Activated CD8-positive, alpha-beta memory T cell treated with anti-CD3 and anti-CD28 coated beads for 1 hour (primary cell): ENCODE measurements around the gene WWOX.
A peak's percentile ranks its signal among the peaks of the same experiment; 100 is the strongest.

Experiments
- DNase-seq, 2 donors: peaks; one replicate each; pipeline ENCODE4 v3.0.0-alpha.2; 2020; ENCODE audit warnings: low read depth in 1 of 2; ENCODE audit errors: extremely low read depth in 1 of 2

The WWOX gene

DNA sequence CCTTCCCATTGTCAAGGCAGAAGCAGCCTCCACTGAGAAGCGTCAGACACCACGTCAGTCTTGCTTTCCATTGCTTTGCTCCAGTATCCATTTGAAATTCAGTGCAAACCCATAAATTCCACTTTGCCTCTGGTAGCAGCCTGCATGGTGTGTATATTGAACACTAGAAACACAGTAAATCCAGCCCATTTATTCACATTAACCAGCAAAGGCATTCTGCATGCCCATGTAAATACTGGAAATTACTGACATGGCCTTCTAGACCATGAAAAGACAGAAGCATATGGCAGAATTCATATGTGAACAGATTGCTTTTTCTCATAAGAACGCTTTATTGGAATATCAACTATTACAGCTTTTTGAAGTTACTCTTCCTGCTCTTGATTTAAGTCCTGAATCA lies 595.0 kb downstream of the WWOX start:
- DNase-seq = no peak

- DNase-seq = no peak
Measured at GRCh38 chr16:78695391-78695790, 595.9 kb downstream of the WWOX start.

- no peak for DNase-seq
Measured at GRCh38 chr16:78696797-78697196, 597.3 kb downstream of the WWOX start.

GRCh38 chr16:78697426-78697825 lies 598.0 kb downstream of the WWOX start:
- no peak for DNase-seq

GRCh38 chr16:78703936-78704335 lies 604.5 kb downstream of the WWOX start:
- DNase-seq = no peak

DNA sequence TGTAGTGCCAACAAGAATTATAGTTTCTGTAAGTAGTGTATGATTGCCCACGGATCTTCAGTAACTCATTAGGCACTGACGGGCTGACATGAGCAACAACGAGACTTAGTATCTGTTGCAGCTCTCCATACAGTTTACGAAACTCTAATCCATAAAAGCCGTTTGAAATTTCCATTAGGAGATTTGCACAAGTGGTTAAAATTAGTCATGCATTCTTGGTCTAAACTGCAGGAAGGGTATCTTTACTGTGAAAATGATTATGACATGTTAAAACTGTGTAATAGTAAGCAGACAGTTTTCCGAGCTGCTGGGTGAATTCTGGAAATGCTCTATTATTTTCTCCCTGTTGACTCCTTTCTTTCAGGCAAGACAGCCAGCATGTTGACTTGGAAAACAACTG lies 605.0 kb downstream of the WWOX start:
- no peak for DNase-seq

DNA sequence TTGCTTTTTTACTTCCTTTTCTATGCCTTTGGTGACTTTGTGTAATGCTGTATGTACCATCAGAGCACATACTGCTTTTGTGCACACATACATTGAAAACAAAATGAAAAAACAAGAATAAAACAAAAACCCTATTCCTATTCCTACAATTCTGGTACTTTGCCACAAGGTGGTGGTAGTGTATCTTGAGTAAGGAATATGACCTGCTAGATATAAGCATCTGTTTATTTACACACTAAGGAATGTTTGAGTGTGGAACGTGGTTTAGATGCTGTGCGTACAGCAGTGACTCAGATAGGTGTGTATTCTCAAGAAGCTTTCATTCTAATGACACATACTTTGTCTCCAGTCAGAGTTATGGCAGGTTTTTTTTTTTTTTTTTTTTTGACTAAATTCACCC lies 606.2 kb downstream of the WWOX start:
- no peak for DNase-seq

- DNase-seq = no peak
Measured at GRCh38 chr16:78706637-78707036, 607.2 kb downstream of the WWOX start.

GRCh38 chr16:78709137-78709884 lies 609.9 kb downstream of the WWOX start:
- no peak for DNase-seq

DNA sequence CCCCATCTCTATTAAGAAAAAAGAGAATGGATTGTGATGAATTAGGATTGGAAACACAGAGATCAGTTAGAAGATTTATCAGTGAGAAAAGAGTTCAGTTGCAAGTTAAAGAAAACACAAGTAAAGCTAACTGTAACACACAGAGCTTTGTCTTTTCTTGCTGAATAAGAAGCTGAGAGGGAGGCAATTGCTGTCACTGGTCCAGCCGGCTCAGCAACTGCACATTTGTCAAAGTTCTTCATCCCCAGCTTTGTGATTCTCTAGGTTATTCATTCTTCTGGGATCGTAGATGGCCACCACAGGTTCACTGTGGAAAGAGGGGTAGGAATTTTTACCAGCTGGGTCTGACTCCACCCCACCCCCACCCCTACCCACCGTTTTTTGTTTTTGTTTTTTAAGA lies 615.7 kb downstream of the WWOX start:
- DNase-seq = no peak

DNA sequence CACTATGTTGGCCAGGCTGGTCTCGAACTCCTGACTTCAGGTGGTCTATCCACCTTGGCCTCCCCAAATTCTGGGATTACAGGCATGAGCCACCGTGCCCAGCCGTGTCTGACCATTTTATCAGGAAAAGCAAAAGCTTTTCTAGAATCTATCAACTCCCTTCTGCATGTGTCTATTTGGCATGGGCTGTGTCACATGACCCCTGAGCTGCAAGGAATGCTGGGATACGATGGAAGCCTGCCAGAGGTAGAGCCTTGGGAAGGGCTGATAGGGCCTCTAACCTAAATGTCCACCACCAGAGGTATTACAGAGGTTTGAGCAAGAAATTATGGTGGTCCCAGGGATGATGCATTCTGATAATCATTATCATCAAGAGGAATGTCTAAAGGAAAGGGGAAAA lies 616.2 kb downstream of the WWOX start:
- no peak for DNase-seq

GRCh38 chr16:78718141-78718540 lies 618.7 kb downstream of the WWOX start:
- DNase-seq = no peak

DNA sequence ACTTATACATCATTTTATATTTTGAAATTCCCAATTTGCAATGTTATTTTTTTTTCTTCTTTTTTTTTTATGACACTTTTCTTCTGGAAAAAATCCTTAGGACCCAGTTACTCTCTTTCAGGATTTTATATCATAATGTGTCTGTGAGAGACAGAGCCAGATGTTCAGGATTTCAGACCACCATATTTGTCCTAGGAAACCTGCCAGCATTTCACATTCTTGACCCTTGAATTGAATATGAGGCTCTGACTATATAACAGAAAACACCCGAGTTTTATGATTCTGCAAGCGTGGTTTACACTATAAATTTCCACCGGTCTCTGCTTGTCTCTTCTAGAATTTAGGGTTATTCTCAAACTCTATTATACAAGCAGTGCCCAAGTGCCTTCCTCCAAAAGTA lies 621.0 kb downstream of the WWOX start:
- DNase-seq = no peak

- no peak for DNase-seq
Measured at GRCh38 chr16:78727536-78727935, 628.1 kb downstream of the WWOX start.

GRCh38 chr16:78729687-78730086 lies 630.2 kb downstream of the WWOX start:
- no peak for DNase-seq

DNA sequence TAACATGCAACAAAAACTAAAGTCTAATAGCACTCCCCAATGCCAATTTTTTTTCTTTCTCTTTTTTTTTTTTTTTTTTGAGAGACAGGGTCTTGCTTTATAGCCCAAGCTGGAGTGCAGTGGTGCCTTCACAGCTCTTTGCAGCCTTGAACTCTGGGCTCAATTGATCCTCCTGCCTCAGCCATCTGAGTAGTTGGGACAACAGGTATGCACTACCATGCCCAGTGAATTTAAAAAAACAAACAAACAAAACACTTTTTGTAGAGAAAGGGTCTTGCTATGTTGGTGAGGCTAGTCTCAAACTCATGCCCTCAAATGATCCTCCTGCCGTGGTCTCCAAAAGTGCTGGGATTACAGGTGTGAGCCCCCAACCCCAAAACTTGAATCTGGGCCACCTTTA lies 632.3 kb downstream of the WWOX start:
- no peak for DNase-seq

DNA sequence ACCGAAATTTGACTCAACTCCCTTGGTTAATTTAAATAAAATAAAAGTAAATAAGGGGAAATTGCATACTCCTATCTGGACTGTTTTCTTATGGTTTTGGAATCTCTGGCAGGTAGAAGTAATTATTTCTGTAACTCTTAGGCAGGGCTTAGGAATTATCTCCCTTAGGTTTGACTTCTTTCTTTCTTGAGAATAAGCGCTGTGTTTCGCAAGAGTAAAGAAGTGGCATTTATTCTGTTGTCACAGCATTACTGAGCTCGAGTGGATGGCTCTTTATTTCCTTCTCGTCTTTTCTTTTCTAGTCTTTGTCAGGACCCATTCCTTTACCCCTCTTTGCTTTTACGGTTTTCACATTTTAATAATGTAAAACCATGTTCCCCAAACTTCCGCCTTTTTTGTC lies 633.2 kb downstream of the WWOX start:
- no peak for DNase-seq

DNA sequence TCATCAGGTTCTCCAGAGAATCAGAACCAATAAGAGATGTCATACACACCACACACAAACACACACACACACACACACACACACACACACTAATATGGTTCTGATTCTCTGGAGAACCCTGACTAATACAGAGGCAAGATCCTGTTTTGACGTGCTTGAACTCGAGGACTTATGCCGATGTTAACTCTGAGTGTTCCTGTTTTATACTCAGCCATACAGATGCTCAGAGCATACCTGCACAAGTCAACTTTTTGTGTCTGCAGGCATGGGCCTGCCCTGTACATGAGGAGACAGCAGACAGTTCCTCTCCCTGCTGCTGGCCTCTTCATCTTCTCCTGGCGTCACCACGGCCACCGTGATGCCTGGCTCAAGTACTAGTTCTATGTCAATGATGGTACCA lies 635.9 kb downstream of the WWOX start:
- DNase-seq = no peak

DNA sequence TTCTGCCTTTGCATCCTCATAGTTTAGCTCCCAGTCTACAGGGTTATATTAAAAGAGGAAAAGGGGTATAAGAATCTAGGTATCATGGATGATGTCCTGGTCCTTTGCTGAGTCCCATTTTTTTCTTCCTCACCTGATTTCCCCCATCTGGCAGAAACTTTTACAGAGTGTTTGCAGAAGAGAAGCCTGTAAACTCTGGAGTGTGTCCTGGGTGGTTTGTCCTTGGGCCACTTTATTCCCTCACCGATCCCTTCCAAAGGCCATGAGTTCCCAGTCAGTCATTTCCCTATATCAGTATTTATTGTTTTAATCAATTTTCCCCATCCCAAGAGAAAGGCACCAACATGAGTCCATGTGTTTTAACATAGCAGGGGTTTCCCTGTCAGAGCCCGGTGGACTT lies 638.2 kb downstream of the WWOX start:
- no peak for DNase-seq

DNA sequence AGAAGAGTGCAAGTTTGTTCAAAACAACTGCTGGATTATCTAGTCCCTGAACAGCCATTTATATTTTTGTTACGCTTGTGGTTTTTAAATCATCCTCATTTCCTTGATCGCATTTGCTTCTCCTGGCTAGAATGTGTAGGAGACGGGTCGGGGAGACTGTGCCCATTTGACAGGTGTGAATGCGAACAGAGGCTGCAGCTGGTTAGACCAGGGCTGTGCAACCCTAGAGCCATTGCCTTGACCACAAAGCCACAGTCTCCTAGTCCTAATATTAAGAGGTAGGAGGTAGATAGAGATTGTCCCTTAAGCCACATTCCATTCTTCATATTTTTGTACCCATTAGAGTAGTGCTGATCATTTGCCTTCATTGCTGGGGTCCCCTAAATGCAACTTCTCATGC lies 639.1 kb downstream of the WWOX start:
- DNase-seq = no peak

DNA sequence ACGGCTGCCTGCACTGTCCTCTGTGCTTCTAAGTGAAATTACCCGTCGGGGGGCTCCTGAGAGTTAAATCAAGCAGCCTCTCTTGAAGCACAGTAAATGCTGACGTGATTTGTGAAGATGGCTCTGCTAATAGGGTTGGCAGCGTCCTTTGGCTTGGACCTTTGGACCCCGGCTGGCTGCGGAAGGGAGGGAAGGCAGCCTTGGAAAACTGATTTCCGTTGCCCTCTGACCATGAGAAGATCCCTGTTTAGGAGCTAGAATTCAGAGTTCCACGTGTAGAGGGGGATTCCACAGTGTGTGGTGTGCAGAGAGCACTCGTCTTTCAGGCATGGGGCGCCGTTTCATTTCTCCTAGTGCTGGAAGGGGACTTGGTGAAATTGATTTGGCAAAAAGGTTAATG lies 640.8 kb downstream of the WWOX start:
- no peak for DNase-seq

GRCh38 chr16:78742501-78743283 lies 643.2 kb downstream of the WWOX start:
- peak; percentile 45 to 48 for DNase-seq
